Lower lobe of right lung (tissue), 2 donors: ENCODE measurements around the gene FAM171A2. TPM values are rescaled to one million over a fixed set of nuclear protein-coding genes. Genes with fewer than 3 reads are reported as not detected.
"Not testable (repeated sequence)": the region's sequence is repeated elsewhere in the genome, so short reads cannot be mapped to it uniquely, and the experiment has no call there.

Source experiments
- ATAC-seq, 2 donors: fragments of 200-7000 bp; cut with Tn5 transposase; one replicate each; pipeline ENCODE4 v1.9.1; 2020 to 2022; ENCODE audit warnings: mild to moderate bottlenecking in 2 of 2, moderate library complexity in 2 of 2
- DNase-seq: peaks from one replicate; pipeline ENCODE4 v3.0.0-alpha.2; 2020
- H3K27ac ChIP-seq: fragments of 200-600 bp; one replicate; pipeline ENCODE4 v1.8.0; 2022
- H3K27me3 ChIP-seq: fragments of 200-600 bp; one replicate; pipeline ENCODE4 v1.8.0; 2022; ENCODE audit warnings: low read depth
- H3K36me3 ChIP-seq: fragments of 200-600 bp; one replicate; pipeline ENCODE4 v1.8.0; 2022; ENCODE audit warnings: mild to moderate bottlenecking
- H3K4me1 ChIP-seq: fragments of 200-600 bp; one replicate; pipeline ENCODE4 v1.8.0; 2022
- H3K4me3 ChIP-seq: fragments of 200-600 bp; one replicate; pipeline ENCODE4 v1.8.0; 2022; ENCODE audit warnings: mild to moderate bottlenecking
- H3K9me3 ChIP-seq: fragments of 200-600 bp; one replicate; pipeline ENCODE4 v1.8.0; 2022
- intact Hi-C: fragments of 100-400 bp; cut with DNase I; formaldehyde crosslinking; loops from one replicate; pipeline ENCODE4 v1.11.0; 2022
- total RNA-seq: library from RNA; stranded (reverse); fragmentation: NEBNext Ultra II Directional; extraction: Animal tissue kit (Norgen Biotek cat#: 25700); gene quantifications from one replicate; pipeline ENCODE4 v1.2.1, GENCODE V29; 2021
- TF ChIP-seq, protein P1 (sequence below): fragments of 200-600 bp; IDR thresholded peaks from one replicate; pipeline ENCODE4 v1.8.0; 2022; ENCODE audit warnings: antibody characterized with exemption, mild to moderate bottlenecking
- donor health status: DM: no; HTN: yes; CAD: no; lungs with severe emphysema.

FAM171A2 gene
- total RNA-seq, 1 donor from 2014 or later = 1.2 TPM

DNA sequence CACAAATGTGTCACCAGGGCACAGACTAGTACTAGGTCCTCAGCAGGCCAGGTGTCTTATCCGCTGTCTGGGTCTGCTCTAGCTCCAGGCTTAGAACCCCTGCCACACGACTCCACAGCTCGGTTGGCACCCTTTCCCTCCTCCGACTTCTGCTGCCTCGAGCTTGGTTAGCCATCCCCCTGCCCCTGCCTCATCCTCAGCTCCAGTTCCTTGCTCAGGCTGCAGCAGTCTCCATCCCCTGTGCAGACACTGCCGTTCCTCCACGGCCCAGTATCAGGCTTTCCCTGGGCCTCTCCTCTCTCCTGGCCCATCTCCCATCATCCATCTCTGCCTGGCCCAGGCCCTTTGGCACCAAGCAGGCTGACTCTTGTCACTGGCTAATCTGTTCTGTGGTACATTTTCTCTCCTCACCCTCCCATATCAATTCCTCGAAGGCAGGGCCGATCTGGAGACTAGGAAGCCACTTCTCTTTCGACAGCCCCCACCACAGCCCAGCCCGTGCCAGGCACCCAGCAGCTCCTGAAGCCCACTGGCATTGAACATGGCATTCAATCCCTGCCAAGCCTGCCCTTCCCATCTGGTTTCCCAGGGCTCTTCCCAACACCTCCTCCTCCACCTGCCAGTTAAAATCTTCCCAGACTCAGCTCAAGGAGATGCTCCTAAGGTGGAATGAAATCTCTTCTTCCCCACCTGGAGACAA, 20.0 kb downstream of the FAM171A2 start:
- H3K9me3 ChIP-seq = no peaks in the 10 kb centered on the region
- no peaks in the 10 kb centered on the region for H3K36me3 ChIP-seq
- intact Hi-C loops = loop anchor here (10.0 kb wide), 1 partner anchor 129 kb away; the partner anchor contains the start of gene UBTF
- no peaks in the 10 kb centered on the region for H3K27me3 ChIP-seq
- peaks cover 36% of the 10 kb centered on the region for H3K4me1 ChIP-seq
- no peak overlapping the region for H3K4me3 ChIP-seq
- ATAC-seq (no peak), DNase-seq (no peak)
- TF ChIP-seq, protein P1, sequence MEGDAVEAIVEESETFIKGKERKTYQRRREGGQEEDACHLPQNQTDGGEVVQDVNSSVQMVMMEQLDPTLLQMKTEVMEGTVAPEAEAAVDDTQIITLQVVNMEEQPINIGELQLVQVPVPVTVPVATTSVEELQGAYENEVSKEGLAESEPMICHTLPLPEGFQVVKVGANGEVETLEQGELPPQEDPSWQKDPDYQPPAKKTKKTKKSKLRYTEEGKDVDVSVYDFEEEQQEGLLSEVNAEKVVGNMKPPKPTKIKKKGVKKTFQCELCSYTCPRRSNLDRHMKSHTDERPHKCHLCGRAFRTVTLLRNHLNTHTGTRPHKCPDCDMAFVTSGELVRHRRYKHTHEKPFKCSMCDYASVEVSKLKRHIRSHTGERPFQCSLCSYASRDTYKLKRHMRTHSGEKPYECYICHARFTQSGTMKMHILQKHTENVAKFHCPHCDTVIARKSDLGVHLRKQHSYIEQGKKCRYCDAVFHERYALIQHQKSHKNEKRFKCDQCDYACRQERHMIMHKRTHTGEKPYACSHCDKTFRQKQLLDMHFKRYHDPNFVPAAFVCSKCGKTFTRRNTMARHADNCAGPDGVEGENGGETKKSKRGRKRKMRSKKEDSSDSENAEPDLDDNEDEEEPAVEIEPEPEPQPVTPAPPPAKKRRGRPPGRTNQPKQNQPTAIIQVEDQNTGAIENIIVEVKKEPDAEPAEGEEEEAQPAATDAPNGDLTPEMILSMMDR = no peak
- no peak overlapping the region for H3K27ac ChIP-seq

DNA sequence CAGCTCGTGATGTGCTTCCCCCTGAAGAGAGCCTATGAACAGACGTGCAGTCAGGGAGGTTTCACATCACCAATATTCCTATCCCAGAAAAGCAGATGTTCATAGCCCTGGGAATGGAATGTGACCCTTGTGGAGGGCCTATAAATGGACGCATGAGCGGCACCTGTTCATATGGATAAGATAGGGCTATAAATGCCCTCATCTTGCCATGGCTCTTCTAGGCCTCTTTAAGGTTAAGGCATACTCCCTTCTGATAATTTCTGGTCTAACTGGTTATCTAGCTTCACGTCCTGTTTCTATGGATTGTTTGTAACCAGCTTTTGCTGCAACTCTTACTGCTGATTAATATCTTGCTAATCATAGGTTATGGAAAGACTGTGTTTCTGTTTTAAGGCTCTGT, 23.1 kb downstream of the FAM171A2 start:
- H3K4me3 ChIP-seq, H3K27ac ChIP-seq, H3K27me3 ChIP-seq, ATAC-seq, H3K36me3 ChIP-seq, DNase-seq, H3K9me3 ChIP-seq: not testable (repeated sequence)
- peaks cover 16% of the 10 kb centered on the region for H3K4me1 ChIP-seq
- intact Hi-C loops = loop anchor here (10.0 kb wide), 1 partner anchor 126 kb away; the partner anchor contains the start of gene UBTF

DNA sequence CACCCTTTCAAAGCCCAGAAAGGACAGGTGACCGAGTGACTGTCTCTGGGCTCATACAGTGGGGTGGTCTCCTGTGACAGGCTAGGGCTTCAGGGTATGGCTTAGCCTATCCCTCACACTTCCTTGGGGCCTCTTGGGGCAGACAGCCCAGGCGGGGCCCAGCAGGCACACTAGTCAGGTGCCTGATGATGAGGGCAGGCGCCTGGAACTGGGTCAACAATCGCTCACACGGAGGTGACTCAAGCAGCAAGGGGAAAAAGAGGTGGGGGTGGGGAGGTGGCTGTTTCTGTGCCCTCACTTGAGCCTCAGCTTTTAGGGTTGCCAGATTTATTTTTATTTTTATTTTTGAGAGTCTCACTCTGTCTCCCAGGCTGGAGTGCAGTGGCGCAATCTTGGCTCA, 25.0 kb downstream of the FAM171A2 start:
- Histone ChIP-seq H3K27ac (no peak overlapping the region), H3K9me3 (no peaks in the 10 kb centered on the region), H3K36me3 (no peaks in the 10 kb centered on the region), H3K4me1 (peaks cover 20% of the 10 kb centered on the region), H3K27me3 (no peaks in the 10 kb centered on the region), H3K4me3 (no peak overlapping the region)
- TF ChIP-seq, protein P1 = no peak
- intact Hi-C loops = no loop called here
- ATAC-seq (peak; percentile 61 to 66), DNase-seq (no peak)

DNA sequence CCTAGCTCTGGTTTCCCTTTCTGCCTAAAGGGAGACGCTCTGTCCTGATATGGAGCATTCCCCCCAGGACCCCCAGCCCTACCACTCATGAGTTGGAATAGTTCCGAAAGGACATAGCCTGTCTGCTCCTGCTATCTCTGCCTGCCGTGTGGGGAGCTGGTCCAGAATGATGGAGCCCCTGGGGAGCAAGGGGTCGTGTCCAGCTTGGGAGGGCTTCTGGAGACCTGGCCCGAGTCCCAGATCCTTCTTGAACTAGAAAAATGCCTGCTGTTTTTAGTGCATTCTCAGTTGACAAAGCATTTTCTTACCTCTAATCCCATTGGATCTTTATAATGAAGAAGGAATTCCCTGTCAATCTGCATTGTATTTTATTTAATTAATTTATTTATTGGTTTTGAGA, 27.7 kb downstream of the FAM171A2 start:
- Histone ChIP-seq H3K9me3 (no peaks in the 10 kb centered on the region), H3K27ac (no peak overlapping the region), H3K4me1 (peaks cover 36% of the 10 kb centered on the region), H3K27me3 (no peaks in the 10 kb centered on the region), H3K36me3 (no peaks in the 10 kb centered on the region), H3K4me3 (no peak overlapping the region)
- DNase-seq (no peak), ATAC-seq (no peak)
- intact Hi-C loops = no loop called here
- TF ChIP-seq, protein P1 = no peak

DNA sequence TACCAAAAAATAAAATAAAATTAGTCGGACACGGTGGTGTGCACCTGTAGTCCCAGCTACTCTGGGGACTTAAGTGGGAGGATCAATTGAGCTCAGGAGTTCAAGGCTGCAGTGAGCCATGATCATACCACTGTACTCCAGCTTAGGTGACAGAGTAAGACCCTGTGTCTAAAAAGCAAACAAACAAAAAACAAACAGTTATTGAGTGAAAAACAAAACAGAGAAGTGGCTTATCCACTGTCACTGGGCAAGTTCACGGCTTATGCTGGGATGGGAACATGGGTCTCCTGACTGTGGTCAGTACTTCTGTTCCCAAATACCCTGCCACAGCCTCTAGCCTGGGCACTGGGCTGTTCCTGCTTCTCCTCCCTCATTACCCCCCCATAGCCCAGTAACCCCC, 28.1 kb downstream of the FAM171A2 start:
- TF ChIP-seq, protein P1 = no peak
- intact Hi-C loops = no loop called here
- Histone ChIP-seq H3K4me1 (peaks cover 38% of the 10 kb centered on the region), H3K27me3 (no peaks in the 10 kb centered on the region), H3K4me3 (no peak overlapping the region), H3K36me3 (no peaks in the 10 kb centered on the region), H3K27ac (peak overlapping the region; percentile 6), H3K9me3 (no peaks in the 10 kb centered on the region)
- ATAC-seq (peak in 1 of 2 donors; percentile 56), DNase-seq (no peak)

DNA sequence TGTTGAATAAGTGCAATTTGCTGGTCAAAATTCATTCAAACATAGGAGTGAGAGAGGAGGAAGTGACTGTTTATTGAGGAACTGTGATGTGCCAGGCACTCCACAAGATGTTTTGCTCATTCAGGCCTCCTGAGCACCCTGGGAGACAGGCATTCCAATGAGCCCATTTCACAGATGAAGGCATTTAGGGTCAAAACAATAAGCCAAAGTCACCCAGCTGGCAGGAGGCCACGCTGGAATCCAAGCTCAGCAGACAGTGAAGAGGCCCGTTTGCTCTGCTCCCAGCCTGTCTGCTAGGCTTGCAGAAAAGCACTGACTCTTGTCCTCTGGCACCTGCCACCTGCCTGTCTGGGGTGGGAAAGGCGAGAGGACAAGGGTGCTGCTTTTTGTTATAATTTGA, 28.9 kb downstream of the FAM171A2 start:
- intact Hi-C loops = no loop called here
- ATAC-seq (no peak), DNase-seq (no peak)
- Histone ChIP-seq H3K36me3 (no peaks in the 10 kb centered on the region), H3K9me3 (no peaks in the 10 kb centered on the region), H3K27ac (peak overlapping the region; percentile 6), H3K4me3 (no peak overlapping the region), H3K27me3 (no peaks in the 10 kb centered on the region), H3K4me1 (peaks cover 38% of the 10 kb centered on the region)
- TF ChIP-seq, protein P1 = no peak
